T-helper 9 cell (primary cell): ENCODE data around the gene NDUFAF5.

Experiments
- DNase-seq: peaks from one replicate; pipeline ENCODE4 v3.0.0-alpha.2; 2020

NDUFAF5 gene

DNA sequence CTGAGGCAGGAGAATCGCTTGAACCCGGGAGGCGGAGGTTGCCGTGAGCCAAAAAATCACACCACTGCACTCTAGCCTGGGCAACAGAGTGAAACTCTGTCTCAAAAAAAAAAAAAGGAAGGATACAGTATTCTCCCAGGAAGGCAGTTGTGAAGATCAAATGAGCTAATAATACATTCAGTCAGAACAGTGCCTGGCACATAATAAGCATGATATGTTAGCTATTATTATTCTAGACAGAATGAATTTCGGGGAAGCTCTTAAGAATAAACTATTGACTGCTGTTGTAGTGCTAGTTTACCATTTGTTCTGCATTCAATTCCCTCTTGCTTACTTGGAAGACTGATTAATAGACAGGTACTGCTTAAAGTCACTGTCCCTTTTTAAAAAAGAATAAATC lies 40.6 kb downstream of the NDUFAF5 start:
- DNase-seq: no peak

- no peak for DNase-seq
Measured at GRCh38 chr20:13831476-13831875, 46.6 kb downstream of the NDUFAF5 start.

GRCh38 chr20:13838664-13839063 lies 53.8 kb downstream of the NDUFAF5 start:
- no peak for DNase-seq

DNA sequence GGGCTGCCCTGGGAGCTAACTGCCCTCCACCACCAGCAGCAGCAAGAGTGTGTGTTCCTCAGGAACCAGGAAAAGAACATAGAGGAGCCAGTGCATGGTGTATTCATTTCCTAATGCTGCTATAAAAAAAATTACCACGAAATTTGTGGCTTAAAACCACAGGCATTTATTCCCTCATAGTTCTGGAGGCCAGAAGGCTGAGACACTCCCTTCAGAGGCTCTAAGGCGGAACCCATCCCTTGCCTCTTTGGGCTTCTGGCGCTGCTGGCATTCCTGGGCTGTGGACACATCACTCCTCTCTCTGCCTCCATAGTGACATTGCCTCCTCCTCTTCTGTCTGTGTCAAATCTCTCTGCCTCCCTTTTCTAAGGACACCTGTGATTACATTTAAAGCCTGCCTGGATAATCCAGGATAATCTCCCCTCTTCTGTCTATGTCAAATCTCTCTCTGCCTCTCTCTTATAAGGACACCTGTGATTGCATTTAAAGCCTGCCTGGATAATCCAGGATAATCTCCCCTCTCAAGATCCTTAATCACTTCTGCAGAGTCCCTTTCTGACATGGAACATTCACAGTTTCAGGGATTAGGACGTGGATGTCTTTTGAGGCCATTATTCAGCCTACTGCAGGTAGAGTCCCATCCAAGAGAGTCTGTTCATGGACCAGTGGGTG lies 54.7 kb downstream of the NDUFAF5 start:
- no peak for DNase-seq

DNA sequence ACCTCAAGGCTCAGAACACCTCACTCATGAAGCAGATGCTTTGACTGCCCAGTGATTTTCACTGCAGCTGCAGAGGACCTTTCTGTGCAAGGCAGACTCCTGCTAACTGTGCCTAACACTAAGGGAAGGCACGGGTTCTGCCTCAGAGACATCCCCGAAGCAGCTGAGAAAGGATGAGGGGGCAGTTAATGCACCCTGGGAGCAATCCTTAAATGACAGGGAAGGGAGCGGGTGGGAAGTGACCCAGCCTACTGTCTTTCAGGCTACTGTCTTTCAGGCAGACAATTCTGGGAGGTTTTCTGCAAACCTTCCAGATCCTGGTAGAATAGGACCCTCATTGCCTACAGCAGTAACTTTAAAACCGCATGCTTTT lies 55.3 kb downstream of the NDUFAF5 start:
- DNase-seq: no peak

- DNase-seq: no peak
Measured at GRCh38 chr20:13841206-13841605, 56.4 kb downstream of the NDUFAF5 start.

GRCh38 chr20:13844296-13844695 lies 59.5 kb downstream of the NDUFAF5 start:
- no peak for DNase-seq

DNA sequence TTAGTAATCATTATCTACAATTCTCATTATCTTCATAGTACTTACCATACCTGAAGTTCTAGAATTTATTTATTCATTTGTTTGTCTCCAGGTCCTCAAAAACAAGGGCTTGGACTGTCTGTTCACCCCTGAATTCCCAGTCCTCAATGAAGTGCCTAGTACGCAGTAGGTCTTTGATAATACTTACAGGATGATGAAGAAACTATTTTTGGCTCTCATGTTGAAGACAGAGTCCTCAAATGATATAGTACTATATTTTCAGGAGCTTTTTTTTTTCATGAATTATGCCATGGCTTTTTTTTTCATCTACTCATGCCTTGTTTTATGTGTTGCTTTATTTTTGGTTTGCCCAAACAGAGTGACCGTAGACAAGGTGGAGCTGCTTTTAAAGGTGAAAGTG lies 66.5 kb downstream of the NDUFAF5 start:
- no peak for DNase-seq

- no peak for DNase-seq
Measured at GRCh38 chr20:13852306-13852705, 67.5 kb downstream of the NDUFAF5 start.

- DNase-seq: no peak
Measured at GRCh38 chr20:13855613-13856012, 70.8 kb downstream of the NDUFAF5 start.

- no peak for DNase-seq
Measured at GRCh38 chr20:13856354-13856753, 71.5 kb downstream of the NDUFAF5 start.

DNA sequence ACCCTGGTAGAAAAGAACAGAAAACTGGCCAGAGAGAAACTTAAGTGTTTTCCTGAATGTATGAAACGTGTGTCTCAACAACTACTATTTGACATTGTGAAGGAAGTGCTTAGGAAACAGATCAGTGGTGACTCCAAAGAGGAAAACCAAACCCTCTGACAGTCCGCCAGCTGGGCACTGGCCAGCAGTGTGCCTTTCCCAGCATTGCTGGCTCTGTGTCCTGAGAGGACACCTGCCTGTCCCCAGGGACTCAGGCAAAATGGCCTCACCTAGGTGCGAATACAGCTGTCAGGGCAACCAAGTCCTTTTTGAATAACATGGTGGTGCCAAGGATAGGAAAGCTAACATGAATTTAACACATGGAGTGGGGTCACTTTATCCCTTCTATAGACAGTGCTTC lies 72.5 kb downstream of the NDUFAF5 start:
- no peak for DNase-seq

- no peak for DNase-seq
Measured at GRCh38 chr20:13857961-13858360, 73.1 kb downstream of the NDUFAF5 start.

- DNase-seq: no peak
Measured at GRCh38 chr20:13858439-13858838, 73.6 kb downstream of the NDUFAF5 start.

DNA sequence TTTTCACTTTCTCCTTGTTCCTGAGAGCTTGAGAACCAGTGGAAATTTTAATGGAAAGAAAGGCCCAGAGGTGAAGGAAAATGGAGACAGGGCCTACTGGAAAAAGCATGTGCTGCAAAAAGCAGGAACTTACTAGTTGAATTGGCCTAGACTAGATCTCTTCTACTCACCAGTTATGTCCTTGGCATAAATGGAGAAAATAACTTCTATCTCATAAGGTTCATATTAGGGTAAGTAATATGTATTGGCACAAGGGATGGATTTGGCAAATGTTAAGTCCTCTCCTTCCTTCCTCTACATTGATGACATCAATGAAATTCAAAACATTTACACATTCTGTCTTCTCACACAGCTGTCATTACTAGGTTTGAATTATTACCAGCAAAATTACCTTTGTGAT lies 74.0 kb downstream of the NDUFAF5 start:
- DNase-seq: no peak

GRCh38 chr20:13862245-13862644 lies 77.4 kb downstream of the NDUFAF5 start:
- DNase-seq: no peak

- DNase-seq: no peak
Measured at GRCh38 chr20:13863244-13863643, 78.4 kb downstream of the NDUFAF5 start.

DNA sequence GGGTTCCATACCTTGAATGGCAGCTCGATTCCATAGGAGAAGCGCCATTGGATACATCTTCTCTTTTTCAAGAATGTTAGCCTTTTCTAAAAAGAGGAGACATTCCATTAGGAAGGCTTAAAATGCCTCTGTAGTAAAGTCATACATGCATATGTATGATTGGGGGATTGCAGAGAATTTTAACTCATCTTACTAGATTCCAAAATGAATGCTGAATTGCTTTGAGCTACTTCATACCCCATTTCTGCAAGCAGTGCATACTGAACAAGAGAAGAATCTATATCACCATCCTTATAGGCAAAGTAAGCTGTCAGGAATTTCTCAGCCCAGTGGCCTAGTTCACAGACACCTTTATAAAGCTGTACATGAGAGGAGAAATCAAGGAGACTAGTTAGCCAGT lies 80.3 kb downstream of the NDUFAF5 start:
- no peak for DNase-seq

- no peak for DNase-seq
Measured at GRCh38 chr20:13865791-13866351, 81.0 kb downstream of the NDUFAF5 start.

GRCh38 chr20:13868331-13868730 lies 83.5 kb downstream of the NDUFAF5 start:
- no peak for DNase-seq

DNA sequence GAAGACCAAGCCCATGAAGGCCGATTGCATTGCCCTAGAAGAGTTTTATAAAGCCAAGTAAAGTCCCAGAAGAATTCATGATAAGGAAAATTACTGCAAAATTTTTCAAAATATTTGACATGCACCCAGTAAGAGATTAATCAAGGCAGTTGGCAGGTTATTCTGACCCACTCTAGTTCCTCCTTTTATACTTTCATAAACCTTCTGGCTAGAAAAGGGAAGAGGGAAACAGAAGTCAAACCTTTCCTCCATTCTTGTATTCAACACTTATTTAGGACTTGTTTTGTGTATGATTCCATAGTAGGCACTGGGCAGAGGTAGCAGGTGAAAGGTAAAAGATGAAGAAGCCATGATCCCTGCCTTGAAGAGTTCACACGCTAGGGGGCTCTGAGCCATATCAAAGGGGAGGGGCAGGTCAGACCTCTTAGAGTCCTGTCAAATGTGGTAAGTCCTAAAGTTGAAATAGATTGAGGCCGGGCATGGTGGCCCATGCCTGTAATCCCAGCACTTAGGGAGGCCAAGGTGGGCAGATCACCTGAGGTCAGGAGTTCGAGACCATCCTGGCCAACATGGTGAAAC lies 85.4 kb downstream of the NDUFAF5 start:
- DNase-seq: no peak
